IPS-18c (cell line): ENCODE measurements around the gene CASP9.
"Not testable (repeated sequence)": the region's sequence is repeated elsewhere in the genome, so short reads cannot be mapped to it uniquely, and the experiment has no call there.

Experiments used
- H3K4me3 ChIP-seq: 2 replicates; pipeline ENCODE4 v1.7.0; 2013; ENCODE audit warnings: low read depth, mild to moderate bottlenecking, low read length, moderate library complexity; ENCODE audit not compliant: insufficient read depth
- H3K9me3 ChIP-seq: one replicate; pipeline ENCODE4 v1.6.1; 2013; ENCODE audit warnings: mild to moderate bottlenecking, low read length, moderate library complexity; ENCODE audit not compliant: control insufficient read depth, insufficient read depth

The CASP9 gene

DNA sequence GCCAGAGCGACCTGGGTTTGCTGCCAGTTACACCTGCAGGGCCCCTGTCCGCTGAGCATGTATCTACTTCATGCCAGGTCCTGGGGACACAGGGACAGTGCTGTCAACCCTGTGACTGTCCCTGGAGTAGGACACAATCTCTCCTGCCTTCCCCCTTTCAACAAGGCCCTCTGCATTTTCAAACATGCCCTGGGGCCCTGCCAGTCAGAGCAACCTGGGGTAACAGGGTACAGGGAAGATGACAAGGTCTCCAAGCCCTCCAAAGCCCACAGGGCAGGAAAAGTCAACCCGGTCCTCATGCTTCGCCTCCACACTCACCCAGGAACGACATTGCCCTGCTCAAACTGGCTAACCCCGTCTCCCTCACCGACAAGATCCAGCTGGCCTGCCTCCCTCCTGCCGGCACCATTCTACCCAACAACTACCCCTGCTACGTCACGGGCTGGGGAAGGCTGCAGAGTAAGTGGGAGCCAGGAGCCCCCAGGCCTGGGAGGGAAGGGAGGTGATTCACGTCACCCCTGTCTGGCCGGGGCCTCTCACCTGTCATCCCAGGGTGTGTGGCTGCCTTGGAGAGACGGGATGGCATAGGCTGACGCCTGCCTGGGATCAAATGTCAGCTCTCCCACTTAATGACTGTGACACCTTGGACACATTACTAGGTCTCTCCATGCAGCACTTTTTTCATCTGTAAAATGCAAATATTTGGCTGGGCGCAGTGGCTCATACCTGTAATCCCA is 60.8 kb downstream of the CASP9 start:
- H3K9me3 ChIP-seq, H3K4me3 ChIP-seq: not testable (repeated sequence)

- H3K4me3 ChIP-seq: no peak overlapping the region
- peaks cover 2% of the 10 kb centered on the region for H3K9me3 ChIP-seq
These were observed 63.3 kb downstream of the CASP9 start for GRCh38 chr1:15460708-15461095.

DNA sequence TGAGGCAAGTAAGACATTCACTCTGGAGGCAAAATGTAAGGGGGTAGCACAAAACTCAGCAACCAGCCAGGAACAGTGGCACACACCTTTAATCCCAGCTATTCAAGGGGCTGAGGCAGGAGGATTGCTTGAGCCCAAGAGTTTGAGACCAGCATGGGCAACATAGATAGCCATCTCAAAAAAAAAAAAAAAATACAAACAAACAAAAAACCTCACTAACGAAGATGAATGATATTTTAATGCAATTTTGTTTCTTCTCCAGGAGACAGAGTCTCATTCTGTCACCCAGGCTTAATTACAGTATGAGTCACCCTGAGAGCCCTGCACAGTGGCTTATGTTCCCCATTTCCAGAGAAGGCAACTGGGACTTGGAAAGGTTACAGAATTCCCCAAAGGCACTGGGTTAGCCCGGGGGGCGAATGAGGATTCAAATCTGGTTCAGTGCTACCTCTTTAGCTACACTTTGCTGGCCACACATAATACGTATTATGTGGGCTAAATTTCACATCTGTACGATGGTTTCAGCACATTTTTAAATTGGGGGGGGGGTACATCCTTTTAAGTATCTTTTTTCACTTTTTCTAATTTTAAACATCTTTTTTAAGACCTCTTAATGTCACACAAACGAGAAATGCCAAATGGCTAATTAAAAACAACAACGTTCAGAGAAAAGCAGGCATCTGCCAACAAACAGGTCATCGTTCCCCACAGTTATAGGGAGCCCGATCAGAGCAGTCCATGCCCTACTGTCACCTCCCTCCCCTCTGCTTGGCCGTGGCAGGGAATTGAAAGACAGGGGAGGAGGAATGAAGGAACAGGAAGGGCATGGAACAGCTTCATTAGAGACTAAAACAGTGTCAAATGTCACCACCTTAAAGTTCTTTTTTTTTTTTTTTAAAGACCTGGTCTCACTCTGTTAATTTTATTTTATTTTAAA is 64.0 kb downstream of the CASP9 start:
- Histone ChIP-seq H3K9me3 (peaks cover 2% of the 10 kb centered on the region), H3K4me3 (no peak overlapping the region)

GRCh38 chr1:15458388-15458787 is 65.6 kb downstream of the CASP9 start:
- not testable (repeated sequence) for H3K9me3 ChIP-seq, H3K4me3 ChIP-seq

DNA sequence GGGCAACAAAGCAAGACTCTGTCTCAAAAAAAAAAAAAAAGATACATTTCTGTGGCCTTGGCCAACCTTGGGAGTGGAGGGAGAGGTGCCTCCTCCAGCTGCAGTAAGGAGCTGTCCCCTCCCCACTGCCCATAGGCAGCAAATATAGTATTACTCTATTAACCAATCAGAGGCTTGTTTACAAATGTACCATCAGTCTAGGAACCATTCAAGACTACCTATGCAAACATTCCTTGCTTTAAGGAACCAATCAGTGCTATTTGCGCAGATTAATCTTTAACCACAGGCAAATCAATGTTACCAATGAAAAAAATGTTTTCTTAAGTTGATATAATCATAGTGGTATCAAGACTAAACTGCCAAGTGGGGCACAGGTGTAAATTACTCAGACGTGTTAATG is 66.4 kb downstream of the CASP9 start:
- no peaks in the 10 kb centered on the region for H3K9me3 ChIP-seq
- H3K4me3 ChIP-seq: no peak overlapping the region

DNA sequence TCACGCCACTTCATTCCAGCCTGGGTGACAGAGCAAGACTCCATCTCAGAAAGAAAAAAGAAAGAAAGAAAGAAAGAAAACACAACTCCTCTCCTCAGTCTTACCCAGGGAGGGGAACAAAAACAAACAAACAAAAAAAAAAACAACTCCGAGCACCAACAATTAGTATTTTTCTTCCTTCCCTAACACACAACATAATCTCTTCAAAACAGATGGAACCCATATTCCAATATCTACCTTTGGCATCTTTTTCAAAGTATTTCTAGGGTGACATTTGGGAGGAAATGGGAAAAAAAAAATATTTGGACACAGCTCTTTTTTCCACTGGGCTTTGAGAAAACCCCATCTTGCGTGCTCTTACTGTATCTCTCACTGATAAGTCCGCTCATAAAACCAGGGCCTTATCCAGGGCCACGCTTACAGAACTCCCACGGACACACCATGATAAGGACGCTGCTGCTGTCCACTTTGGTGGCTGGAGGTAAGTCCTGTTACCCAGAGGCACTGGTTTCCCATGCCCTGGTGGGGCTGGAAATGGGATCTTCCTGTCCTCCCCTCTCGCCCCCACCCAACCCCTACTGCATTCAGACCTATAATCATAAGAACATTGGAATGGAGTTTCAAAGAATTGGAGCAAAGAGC is 67.6 kb downstream of the CASP9 start, which contains the start of gene CELA2A:
TSS of gene CELA2A (plus strand) at position 420 of the 642 bp plus-strand sequence. CDS start at position 442, 22 bp downstream.
- H3K4me3 ChIP-seq: no peak within 1 kb of the TSS
- H3K9me3 ChIP-seq: no peaks in the 10 kb centered on the region

DNA sequence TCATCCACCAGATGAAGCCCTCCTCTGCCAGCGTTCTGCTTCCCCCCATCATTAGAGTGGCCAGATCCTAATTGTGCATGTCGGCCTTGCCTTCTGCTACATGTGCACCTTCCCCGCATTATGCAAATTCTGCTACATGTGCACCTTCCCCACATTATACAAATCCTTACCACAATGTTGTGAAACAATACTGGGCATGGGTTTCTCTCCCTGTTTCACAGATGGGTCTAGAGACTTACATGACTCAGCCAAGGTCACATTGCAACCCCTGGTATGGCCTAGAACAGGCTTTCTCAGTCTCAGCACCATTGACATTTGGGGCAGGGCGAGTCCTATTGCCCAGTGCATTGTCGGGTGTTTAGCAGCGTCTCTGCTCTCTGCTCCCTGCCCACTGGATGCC is 68.5 kb downstream of the CASP9 start:
- Histone ChIP-seq H3K9me3 (peaks cover 2% of the 10 kb centered on the region), H3K4me3 (no peak overlapping the region)

DNA sequence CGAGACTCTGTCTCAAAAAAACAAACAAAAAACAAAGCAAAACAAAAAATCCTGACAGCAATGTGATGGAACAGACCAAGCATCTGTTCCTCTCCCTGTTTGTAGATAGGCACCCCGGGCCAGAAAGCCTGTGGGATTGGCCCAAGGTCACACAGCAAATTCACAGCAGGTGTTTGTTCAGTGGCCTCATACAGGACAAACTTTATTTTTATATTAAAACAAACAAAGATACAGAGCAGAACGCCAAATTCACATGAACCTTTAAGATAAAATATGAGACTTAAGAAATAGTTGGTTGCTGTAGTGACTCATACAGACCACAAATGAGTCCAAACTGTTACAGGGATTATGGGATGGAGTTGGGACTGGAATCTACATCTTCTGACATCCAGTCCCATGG is 69.8 kb downstream of the CASP9 start:
- H3K9me3 ChIP-seq: peaks cover 2% of the 10 kb centered on the region
- H3K4me3 ChIP-seq: no peak overlapping the region

DNA sequence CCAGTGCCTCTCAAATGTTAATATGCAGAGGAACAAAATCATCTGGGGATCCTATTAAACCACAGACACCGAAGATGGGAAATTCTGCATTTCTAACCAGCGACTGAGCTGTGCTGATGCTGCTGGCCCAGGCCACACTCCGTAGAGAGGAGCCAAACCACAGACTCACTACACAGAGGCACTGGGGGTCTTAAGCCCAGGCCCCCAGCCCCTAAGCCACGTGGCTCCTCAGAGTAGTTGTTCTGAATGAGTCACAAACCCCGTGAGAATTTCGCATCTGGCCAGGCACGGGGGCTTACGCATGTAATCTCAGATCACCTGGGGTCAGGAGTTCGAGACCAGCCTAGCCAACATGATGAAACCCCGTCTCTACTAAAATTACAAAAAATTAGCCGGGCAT is 70.3 kb downstream of the CASP9 start:
- H3K9me3 ChIP-seq: peaks cover 2% of the 10 kb centered on the region
- H3K4me3 ChIP-seq: no peak overlapping the region

DNA sequence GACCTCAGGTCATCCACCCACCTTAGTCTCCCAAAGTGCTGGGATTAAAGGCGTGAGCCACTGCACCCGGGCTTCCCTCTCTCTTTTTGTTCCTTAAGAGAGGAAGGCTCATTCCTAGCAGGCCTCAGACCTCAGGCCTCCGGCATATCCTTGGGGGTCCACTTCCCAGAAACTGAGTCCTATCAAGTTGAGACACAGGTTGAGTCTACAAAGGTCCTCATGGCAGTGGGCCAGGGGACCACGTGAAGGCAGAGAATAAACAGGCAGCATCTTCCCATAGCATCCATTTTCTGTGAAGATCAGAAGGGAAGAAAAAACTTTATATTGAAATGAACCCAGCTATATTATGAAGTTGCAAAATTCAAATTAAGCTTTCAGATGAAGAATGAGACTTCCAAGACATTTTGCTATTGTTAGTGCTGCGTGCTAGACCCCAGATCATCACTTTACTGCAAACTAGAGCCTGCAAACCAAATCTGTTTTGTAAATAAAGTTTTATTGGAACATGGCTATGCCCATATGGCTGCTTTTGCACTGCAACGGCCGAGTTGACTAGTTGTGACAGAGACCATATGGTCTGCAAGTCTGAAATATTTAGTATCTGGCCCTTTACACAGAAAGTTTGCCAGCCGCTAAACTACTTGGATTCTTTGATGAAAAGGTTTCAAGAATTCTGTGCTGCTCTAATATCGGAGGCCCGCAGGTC is 71.0 kb downstream of the CASP9 start:
- Histone ChIP-seq H3K4me3 (no peak overlapping the region), H3K9me3 (peaks cover 2% of the 10 kb centered on the region)

DNA sequence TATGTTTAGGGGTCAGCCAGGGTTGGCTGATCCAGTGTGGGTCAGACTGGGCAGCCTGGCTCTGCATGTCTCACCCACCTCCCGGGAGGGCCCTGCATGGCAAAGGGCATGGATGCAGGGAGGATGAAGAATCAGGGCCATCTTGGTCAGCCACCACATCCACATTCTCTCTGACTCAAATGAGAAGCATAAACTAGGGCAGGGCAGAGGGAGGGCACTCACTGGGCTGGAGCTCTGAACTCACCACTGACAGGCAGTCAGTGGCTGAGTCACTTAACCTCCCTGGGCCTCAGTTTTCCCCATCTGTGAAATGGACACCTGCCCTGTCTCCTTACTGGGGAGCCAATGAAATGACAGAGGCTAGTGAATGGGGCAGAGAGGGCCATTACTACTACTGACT is 71.8 kb downstream of the CASP9 start:
- no peak overlapping the region for H3K4me3 ChIP-seq

DNA sequence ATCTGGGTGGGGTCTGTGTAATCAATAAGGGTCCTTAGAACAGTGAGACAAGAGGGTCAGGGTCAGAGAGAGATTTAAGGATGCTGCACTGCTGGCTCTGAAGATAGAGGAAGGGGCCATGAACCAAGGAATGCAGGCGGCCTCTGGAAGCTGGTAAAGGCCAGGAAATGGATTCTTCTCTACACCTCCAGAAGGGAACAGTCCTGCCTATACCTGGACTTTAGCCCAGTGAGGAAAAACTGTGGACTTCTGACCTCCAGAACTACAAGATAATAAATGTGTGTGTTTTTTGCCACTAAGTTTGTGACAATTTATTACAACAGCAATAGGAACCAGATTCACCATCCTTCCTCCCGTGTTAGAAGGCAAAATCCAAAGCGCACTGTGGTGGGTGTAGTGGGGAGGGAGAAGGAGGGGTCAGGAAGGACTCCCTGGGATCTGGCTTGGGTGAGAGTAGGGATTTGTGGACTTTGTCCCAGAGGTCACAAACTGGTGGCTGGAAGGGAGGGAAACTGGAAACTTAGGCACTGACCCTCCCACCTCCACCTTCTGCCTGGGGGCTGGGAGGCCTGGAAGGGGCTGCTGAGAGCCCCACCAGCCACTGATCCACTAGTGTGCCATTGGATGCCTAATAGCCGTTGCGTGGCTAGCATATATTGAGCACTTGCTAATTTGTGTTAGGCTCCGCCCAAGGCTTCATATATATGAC is 72.8 kb downstream of the CASP9 start:
- H3K4me3 ChIP-seq: no peak overlapping the region
- peaks cover 2% of the 10 kb centered on the region for H3K9me3 ChIP-seq

More for the DNA sequence above, 71.8 kb downstream of the CASP9 start:
- H3K9me3 ChIP-seq: peaks cover 2% of the 10 kb centered on the region

DNA sequence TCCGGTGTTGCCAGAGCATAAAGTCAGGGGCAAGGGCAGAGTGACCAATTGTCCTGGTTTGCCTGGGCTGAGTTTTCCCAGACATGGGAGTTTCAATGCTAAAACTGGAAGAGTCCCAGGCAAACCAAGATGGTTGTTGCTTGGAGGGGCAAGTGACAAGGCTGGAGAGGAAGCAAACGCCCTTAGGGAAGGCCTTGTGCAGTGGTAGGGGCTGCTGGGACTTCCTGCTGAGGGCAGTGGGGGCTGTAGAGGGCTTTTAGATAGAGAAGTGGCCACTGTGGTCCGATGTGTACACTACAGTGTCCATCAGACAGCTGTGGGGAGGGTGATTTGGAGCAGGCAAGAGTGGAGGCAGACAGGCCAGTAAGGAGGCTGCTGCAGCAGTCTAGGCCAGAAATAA is 74.4 kb downstream of the CASP9 start:
- Histone ChIP-seq H3K9me3 (peaks cover 2% of the 10 kb centered on the region), H3K4me3 (no peak overlapping the region)

GRCh38 chr1:15448877-15449462 is 75.0 kb downstream of the CASP9 start:
- Histone ChIP-seq H3K9me3 (peaks cover 2% of the 10 kb centered on the region), H3K4me3 (no peak overlapping the region)

- Histone ChIP-seq H3K9me3 (peaks cover 2% of the 10 kb centered on the region), H3K4me3 (no peak overlapping the region)
These were observed 77.8 kb downstream of the CASP9 start for GRCh38 chr1:15446212-15446611.

DNA sequence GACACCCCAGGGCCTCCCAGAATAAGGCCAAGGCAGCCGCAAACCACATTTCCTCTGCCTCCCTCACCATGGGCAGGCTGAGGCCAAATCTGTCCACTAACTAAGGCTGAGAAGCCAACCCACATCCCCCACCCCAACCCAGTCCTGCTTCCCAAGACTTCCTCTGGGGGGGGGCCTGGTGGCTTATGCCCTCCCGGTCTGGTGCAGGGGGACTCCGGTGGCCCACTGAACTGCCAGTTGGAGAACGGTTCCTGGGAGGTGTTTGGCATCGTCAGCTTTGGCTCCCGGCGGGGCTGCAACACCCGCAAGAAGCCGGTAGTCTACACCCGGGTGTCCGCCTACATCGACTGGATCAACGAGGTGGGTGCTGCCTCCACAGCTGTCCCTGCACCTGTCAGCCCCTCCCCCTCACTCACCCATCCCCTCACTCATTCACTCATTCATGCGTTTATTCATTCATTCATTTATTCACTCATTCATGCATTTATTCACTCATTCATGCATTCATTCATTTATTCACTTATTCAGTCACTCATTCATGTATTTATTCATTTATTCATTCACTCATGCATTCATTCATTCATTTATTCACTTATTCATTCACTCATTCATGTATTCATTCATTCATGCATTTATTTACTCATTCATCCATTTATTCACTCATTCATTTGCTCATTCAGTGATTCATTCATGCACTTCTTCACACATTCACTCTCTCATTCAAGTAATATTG is 78.5 kb downstream of the CASP9 start:
- Histone ChIP-seq H3K9me3 (no peaks in the 10 kb centered on the region), H3K4me3 (no peak overlapping the region)
